GM23338 (cell line): ENCODE data around the gene CUEDC1. TPM values are rescaled to one million over a fixed set of nuclear protein-coding genes. Genes with fewer than 3 reads are reported as not detected.

Experiments
- ATAC-seq: fragments of 200-7000 bp; cut with Tn5 transposase; 3 replicates; pipeline ENCODE4 v1.9.1; 2020
- DNase-seq: peaks from one replicate; pipeline ENCODE4 v3.0.0-alpha.2; 2015; ENCODE audit warnings: low spot score
- H2AFZ ChIP-seq: fragments of 200-600 bp; sonication (generic); 2 replicates; pipeline ENCODE4 v1.8.0; 2016; ENCODE audit warnings: antibody characterized with exemption, mild to moderate bottlenecking, moderate library complexity
- H3F3A ChIP-seq: fragments of 200-600 bp; sonication (generic); replicated peaks from 2 replicates; pipeline ENCODE4 v1.8.0; 2017; ENCODE audit warnings: antibody characterized with exemption, mixed run types, low read depth
- H3K27ac ChIP-seq: fragments of 200-600 bp; sonication (generic); 2 replicates; pipeline ENCODE4 v1.6.1; 2016; ENCODE audit warnings: low read depth
- H3K27me3 ChIP-seq: fragments of 200-600 bp; sonication (generic); 2 replicates; pipeline ENCODE4 v1.8.0; 2016; ENCODE audit warnings: mild to moderate bottlenecking, mixed run types, moderate library complexity; ENCODE audit not compliant: insufficient read depth
- H3K36me3 ChIP-seq: fragments of 200-600 bp; sonication (generic); 2 replicates; pipeline ENCODE4 v1.8.0; 2016; ENCODE audit warnings: mild to moderate bottlenecking; ENCODE audit not compliant: insufficient read depth
- H3K4me1 ChIP-seq: fragments of 200-600 bp; sonication (generic); 2 replicates; pipeline ENCODE4 v1.8.0; 2016; ENCODE audit warnings: mild to moderate bottlenecking, moderate library complexity; ENCODE audit not compliant: insufficient read depth
- H3K4me2 ChIP-seq: fragments of 200-600 bp; sonication (generic); 2 replicates; pipeline ENCODE4 v1.7.1; 2017; ENCODE audit warnings: mixed run types
- H3K4me3 ChIP-seq: fragments of 200-600 bp; sonication (generic); 2 replicates; pipeline ENCODE4 v1.6.1; 2016; ENCODE audit warnings: mixed run types
- H3K79me2 ChIP-seq: fragments of 200-600 bp; sonication (generic); replicated peaks from 2 replicates; pipeline ENCODE4 v1.8.0; 2017; ENCODE audit warnings: mild to moderate bottlenecking; ENCODE audit not compliant: insufficient read depth
- H3K9me2 ChIP-seq: fragments of 200-600 bp; sonication (generic); 2 replicates; pipeline ENCODE4 v1.8.0; 2017; ENCODE audit not compliant: insufficient read depth
- H4K20me1 ChIP-seq: fragments of 200-600 bp; sonication (generic); replicated peaks from 2 replicates; pipeline ENCODE4 v1.8.0; 2017; ENCODE audit warnings: mild to moderate bottlenecking; ENCODE audit not compliant: insufficient read depth
- H3K27ac Mint-ChIP-seq: 2 replicates; pipeline ENCODE4 v1.8.0; 2020; ENCODE audit warnings: inconsistent platforms, mild to moderate bottlenecking, moderate library complexity, mixed read lengths
- H3K27me3 Mint-ChIP-seq: 3 replicates; pipeline ENCODE4 v1.8.0; 2022; ENCODE audit warnings: low read depth, mild to moderate bottlenecking, moderate library complexity, mixed read lengths, inconsistent platforms; ENCODE audit not compliant: insufficient read depth, poor library complexity
- H3K36me3 Mint-ChIP-seq: 3 replicates; pipeline ENCODE4 v1.8.0; 2021; ENCODE audit warnings: low read depth, mild to moderate bottlenecking, inconsistent platforms, moderate library complexity, mixed read lengths
- H3K4me1 Mint-ChIP-seq: 3 replicates; pipeline ENCODE4 v1.8.0; 2020; ENCODE audit warnings: mild to moderate bottlenecking, inconsistent platforms, mixed read lengths
- H3K4me3 Mint-ChIP-seq: 3 replicates; pipeline ENCODE4 v1.8.0; 2021; ENCODE audit warnings: moderate library complexity, mild to moderate bottlenecking, inconsistent platforms, mixed read lengths
- H3K9me3 Mint-ChIP-seq: 3 replicates; pipeline ENCODE4 v1.8.0; 2020; ENCODE audit warnings: moderate library complexity, mild to moderate bottlenecking, inconsistent platforms, mixed read lengths
- CREB1 ChIP-seq: fragments of 250-450 bp; sonication (Bioruptor Pico); IDR thresholded peaks from 2 replicates; pipeline ENCODE4 v1.5.0; 2020; ENCODE audit warnings: low read depth, mild to moderate bottlenecking, moderate library complexity
- ETS1 ChIP-seq: IDR thresholded peaks from 2 replicates; pipeline ENCODE4 v1.6.1; 2016; ENCODE audit warnings: antibody characterized with exemption
- EZH2 ChIP-seq: fragments of 200-600 bp; sonication (generic); IDR thresholded peaks from one replicate; pipeline ENCODE4 v1.8.0; 2017; ENCODE audit warnings: antibody characterized with exemption, mild to moderate bottlenecking, low read depth; ENCODE audit not compliant: unreplicated experiment
- EZH2phosphoT487 ChIP-seq: fragments of 200-600 bp; sonication (generic); IDR thresholded peaks from one replicate; pipeline ENCODE4 v1.8.1; 2018; ENCODE audit warnings: antibody characterized with exemption; ENCODE audit not compliant: unreplicated experiment
- JUNB ChIP-seq: IDR thresholded peaks from one replicate; pipeline ENCODE4 v1.6.1; 2016; ENCODE audit warnings: antibody characterized with exemption; ENCODE audit not compliant: unreplicated experiment
- NANOG ChIP-seq: IDR thresholded peaks from 2 replicates; pipeline ENCODE4 v1.6.1; 2016; ENCODE audit warnings: antibody characterized with exemption, borderline replicate concordance
- POLR2AphosphoS5 ChIP-seq: IDR thresholded peaks from 2 replicates; pipeline ENCODE4 v1.6.1; 2016; ENCODE audit warnings: antibody characterized with exemption, low read depth
- REST ChIP-seq: IDR thresholded peaks from one replicate; pipeline ENCODE4 v1.6.1; 2018; ENCODE audit warnings: antibody characterized with exemption; ENCODE audit not compliant: unreplicated experiment
- STAT1 ChIP-seq: IDR thresholded peaks from one replicate; pipeline ENCODE4 v1.6.1; 2016; ENCODE audit warnings: antibody characterized with exemption; ENCODE audit not compliant: unreplicated experiment
- ZNF114 ChIP-seq: fragments of 250-450 bp; sonication (Bioruptor Pico); IDR thresholded peaks from 2 replicates; pipeline ENCODE4 v1.5.0; 2020; ENCODE audit warnings: mild to moderate bottlenecking, moderate library complexity
- ZNF331 ChIP-seq: fragments of 250-450 bp; sonication (Bioruptor Pico); IDR thresholded peaks from 2 replicates; pipeline ENCODE4 v1.5.0; 2020; ENCODE audit warnings: low read depth, mild to moderate bottlenecking, moderate library complexity
- ZNF462 ChIP-seq: fragments of 250-450 bp; sonication (Bioruptor Pico); IDR thresholded peaks from 2 replicates; pipeline ENCODE4 v1.5.0; 2020; ENCODE audit warnings: mild to moderate bottlenecking, moderate library complexity
- polyA plus RNA-seq: library from polyadenylated mRNA; unstranded; fragments of >200 nt; fragmentation: Nextera tagmentation; extraction: Ambion mirVana; gene quantifications from 2 replicates; pipeline ENCODE4 v1.2.1, GENCODE V29; 2016
- total RNA-seq: library from RNA; depleted of rRNA; stranded (reverse); fragments of >200 nt; shearing (Covaris generic); gene quantifications from 2 replicates; pipeline ENCODE4 v1.2.3, GENCODE V29; 2014
- TF ChIP-seq, protein P1 (sequence below), 2 experiments: fragments of 200-600 bp in 1 of 2; sonication (generic) in 1 of 2; conservative IDR thresholded peaks; 2 replicates each; pipeline versions ENCODE4 v1.5.1 to v1.6.1; 2016 to 2017; ENCODE audit warnings: antibody characterized with exemption in 2 of 2, low read depth in 2 of 2, mild to moderate bottlenecking in 2 of 2, moderate library complexity in 1 of 2

CUEDC1 gene
- total and polyA plus RNA-seq, 2 experiments from 2014 or later = 3.0 to 7.7 TPM

DNA sequence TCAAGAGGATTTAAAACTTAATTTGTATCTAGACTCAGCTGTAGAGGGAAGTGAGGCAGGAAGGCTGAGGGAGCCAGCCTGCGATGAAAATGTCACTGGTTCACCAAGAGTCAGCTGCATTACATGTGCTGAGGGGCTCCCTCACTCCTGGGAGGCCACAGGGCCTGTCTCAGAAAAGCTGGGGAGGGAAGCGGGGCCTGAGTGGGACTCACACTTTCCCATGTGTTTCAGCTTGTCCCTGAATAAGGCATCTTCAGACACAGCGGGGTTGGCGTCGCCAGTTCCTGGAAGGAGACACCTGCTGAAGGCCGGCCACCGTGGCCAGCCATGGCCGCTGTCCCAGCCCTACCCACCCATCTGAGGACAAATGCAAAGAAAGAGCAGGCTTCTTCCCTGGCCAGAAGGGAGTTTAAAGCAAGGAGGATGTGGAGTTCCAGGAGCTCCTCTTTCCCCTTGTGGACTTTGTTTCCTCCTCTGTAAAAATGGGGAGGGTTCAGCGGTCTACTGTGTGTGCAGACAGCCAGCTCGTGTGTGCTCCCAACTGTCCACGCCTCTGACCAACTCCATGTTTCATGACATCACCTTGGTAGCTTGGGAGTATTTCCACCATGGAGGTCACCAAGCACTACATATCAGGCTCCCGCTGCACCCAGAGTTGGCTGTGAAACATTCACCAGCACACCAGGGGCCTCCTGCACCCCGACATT lies 86.1 kb downstream of the CUEDC1 start:
- peak overlapping the region; percentile 63; the same call in 1 of the 2 replicates for H2AFZ ChIP-seq
- peaks cover 23% of the 10 kb centered on the region for H3K36me3 Mint-ChIP-seq
- no peaks in the 10 kb centered on the region for H3K27me3 ChIP-seq
- ATAC-seq (no peak), DNase-seq (no peak)
- no peaks in the 10 kb centered on the region for H3K79me2 ChIP-seq
- H3K4me1 ChIP-seq = peaks cover 28% of the 10 kb centered on the region
- H3K27ac ChIP-seq = no peak overlapping the region
- peaks cover 53% of the 10 kb centered on the region for H3K4me1 Mint-ChIP-seq
- H4K20me1 ChIP-seq = no peaks in the 10 kb centered on the region
- H3K36me3 ChIP-seq = no peaks in the 10 kb centered on the region; the same call in 1 of the 2 replicates
- H3K9me2 ChIP-seq = no peaks in the 10 kb centered on the region
- no peaks in the 10 kb centered on the region for H3F3A ChIP-seq
- H3K4me2 ChIP-seq = no peak overlapping the region; the same call in 1 of the 2 replicates
- H3K27me3 Mint-ChIP-seq = peaks cover 7% of the 10 kb centered on the region
- H3K9me3 Mint-ChIP-seq = no peaks in the 10 kb centered on the region
- no peak overlapping the region for H3K4me3 Mint-ChIP-seq
- 0 out of 2 replicates have a peak overlapping the region, but pooled peaks have one; percentile 56 for H3K27ac Mint-ChIP-seq
- H3K4me3 ChIP-seq = no peak overlapping the region
- TF ChIP-seq ZNF331 (CRISPR knock-in tag) (no peak), EZH2phosphoT487 (no peak), ETS1 (no peak), JUNB (no peak), POLR2AphosphoS5 (no peak), NANOG (no peak), ZNF462 (CRISPR knock-in tag) (no peak), REST (no peak), STAT1 (no peak), EZH2 (no peak), ZNF114 (CRISPR knock-in tag) (no peak), CREB1 (no peak)
- TF ChIP-seq, protein P1, sequence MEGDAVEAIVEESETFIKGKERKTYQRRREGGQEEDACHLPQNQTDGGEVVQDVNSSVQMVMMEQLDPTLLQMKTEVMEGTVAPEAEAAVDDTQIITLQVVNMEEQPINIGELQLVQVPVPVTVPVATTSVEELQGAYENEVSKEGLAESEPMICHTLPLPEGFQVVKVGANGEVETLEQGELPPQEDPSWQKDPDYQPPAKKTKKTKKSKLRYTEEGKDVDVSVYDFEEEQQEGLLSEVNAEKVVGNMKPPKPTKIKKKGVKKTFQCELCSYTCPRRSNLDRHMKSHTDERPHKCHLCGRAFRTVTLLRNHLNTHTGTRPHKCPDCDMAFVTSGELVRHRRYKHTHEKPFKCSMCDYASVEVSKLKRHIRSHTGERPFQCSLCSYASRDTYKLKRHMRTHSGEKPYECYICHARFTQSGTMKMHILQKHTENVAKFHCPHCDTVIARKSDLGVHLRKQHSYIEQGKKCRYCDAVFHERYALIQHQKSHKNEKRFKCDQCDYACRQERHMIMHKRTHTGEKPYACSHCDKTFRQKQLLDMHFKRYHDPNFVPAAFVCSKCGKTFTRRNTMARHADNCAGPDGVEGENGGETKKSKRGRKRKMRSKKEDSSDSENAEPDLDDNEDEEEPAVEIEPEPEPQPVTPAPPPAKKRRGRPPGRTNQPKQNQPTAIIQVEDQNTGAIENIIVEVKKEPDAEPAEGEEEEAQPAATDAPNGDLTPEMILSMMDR (conservative IDR thresholded peaks at IDR 0.05; ENCODE audit: low read depth in 2 of 2) = no peak
